HG03439 (cell line): Measurements from ENCODE around the gene COX20.

Experiments used
- ATAC-seq: cut with Tn5 transposase; IDR thresholded peaks from one replicate; pipeline ENCODE4 v1.9.1; 2021; ENCODE audit warnings: mild to moderate bottlenecking, moderate library complexity; ENCODE audit not compliant: unreplicated experiment

COX20 gene

GRCh38 chr1:244869950-244870349 is 34.5 kb downstream of the COX20 start:
- ATAC-seq = no peak

GRCh38 chr1:244874974-244875579 is 39.6 kb downstream of the COX20 start:
- ATAC-seq = no peak

- no peak for ATAC-seq
Measured at GRCh38 chr1:244876228-244876910, 40.9 kb downstream of the COX20 start.

- ATAC-seq = no peak
Measured at GRCh38 chr1:244878681-244879080, 43.2 kb downstream of the COX20 start.

- ATAC-seq = no peak
Measured at GRCh38 chr1:244881552-244882280, 46.3 kb downstream of the COX20 start.

GRCh38 chr1:244887281-244887680 is 51.8 kb downstream of the COX20 start:
- ATAC-seq = no peak

- ATAC-seq = no peak
Measured at GRCh38 chr1:244893836-244894235, 58.4 kb downstream of the COX20 start.
